ENCODE results near the gene PAX3. TPM values are rescaled to one million over a fixed set of nuclear protein-coding genes. Genes with fewer than 3 reads are reported as not detected.
"Not testable (repeated sequence)": the region's sequence is repeated elsewhere in the genome, so short reads cannot be mapped to it uniquely, and the experiment has no call there.

Gene PAX3
- total RNA-seq, 1 donor from 2014 or later, result not detected

- no peaks in the 10 kb centered on the region for H3K4me1 ChIP-seq
- H3K36me3 ChIP-seq, result no peaks in the 10 kb centered on the region
- no peak for DNase-seq (ENCODE audit: extremely low spot score in 2 of 2)
- H3K27ac ChIP-seq, result no peak overlapping the region
- TF ChIP-seq POLR2A (IDR thresholded peaks at IDR 0.05) (no peak), CTCF (IDR thresholded peaks at IDR 0.05) (no peak), POLR2AphosphoS5 (IDR thresholded peaks at IDR 0.05; ENCODE audit: insufficient read depth in 1 of 2, low read depth in 1 of 2) (no peak)
- no peak overlapping the region for H3K4me3 ChIP-seq
- H3K27me3 ChIP-seq, result no peaks in the 10 kb centered on the region
- intact Hi-C loops (cut with DNase I), result no loop called here
- no peaks in the 10 kb centered on the region for H3K9me3 ChIP-seq
Observed at GRCh38 chr2:222169346-222169745, 129.5 kb downstream of the PAX3 start.

- Histone ChIP-seq H3K27ac (no peak overlapping the region), H3K36me3 (no peaks in the 10 kb centered on the region), H3K4me3 (no peak overlapping the region), H3K4me1 (no peaks in the 10 kb centered on the region), H3K9me3 (no peaks in the 10 kb centered on the region), H3K27me3 (no peaks in the 10 kb centered on the region)
- no peak for TF ChIP-seq POLR2A (IDR thresholded peaks at IDR 0.05)
- no peak for TF ChIP-seq CTCF (IDR thresholded peaks at IDR 0.05)
- no peak for TF ChIP-seq POLR2AphosphoS5 (IDR thresholded peaks at IDR 0.05; ENCODE audit: insufficient read depth in 1 of 2, low read depth in 1 of 2)
- no peak for DNase-seq (ENCODE audit: extremely low spot score in 2 of 2)
- intact Hi-C loops (cut with DNase I), result no loop called here
Observed at GRCh38 chr2:222167762-222168161, 131.0 kb downstream of the PAX3 start.

GRCh38 chr2:222160944-222161343 lies 137.9 kb downstream of the PAX3 start:
- no peaks in the 10 kb centered on the region for H3K27me3 ChIP-seq
- H3K4me3 ChIP-seq, result no peak overlapping the region
- no peaks in the 10 kb centered on the region for H3K36me3 ChIP-seq
- DNase-seq (ENCODE audit: extremely low spot score in 2 of 2), result no peak
- no peaks in the 10 kb centered on the region for H3K9me3 ChIP-seq
- TF ChIP-seq CTCF (IDR thresholded peaks at IDR 0.05) (no peak), POLR2A (IDR thresholded peaks at IDR 0.05) (no peak)
- no peaks in the 10 kb centered on the region for H3K4me1 ChIP-seq
- no peak overlapping the region for H3K27ac ChIP-seq
- intact Hi-C loops (cut with DNase I), result no loop called here

GRCh38 chr2:222160125-222160524 lies 138.7 kb downstream of the PAX3 start:
- intact Hi-C loops (cut with DNase I), result no loop called here
- no peaks in the 10 kb centered on the region for H3K9me3 ChIP-seq
- H3K27me3 ChIP-seq, result no peaks in the 10 kb centered on the region
- TF ChIP-seq POLR2AphosphoS5 (IDR thresholded peaks at IDR 0.05; ENCODE audit: insufficient read depth in 1 of 2, low read depth in 1 of 2), result no peak
- no peak for TF ChIP-seq CTCF (IDR thresholded peaks at IDR 0.05)
- no peak for TF ChIP-seq POLR2A (IDR thresholded peaks at IDR 0.05)
- no peak overlapping the region for H3K27ac ChIP-seq
- no peak overlapping the region for H3K4me3 ChIP-seq
- H3K36me3 ChIP-seq, result no peaks in the 10 kb centered on the region
- H3K4me1 ChIP-seq, result no peaks in the 10 kb centered on the region
- no peak for DNase-seq (ENCODE audit: extremely low spot score in 2 of 2)

- Histone ChIP-seq H3K27me3 (no peaks in the 10 kb centered on the region), H3K27ac (no peak overlapping the region), H3K36me3 (no peaks in the 10 kb centered on the region), H3K4me1 (no peaks in the 10 kb centered on the region), H3K4me3 (no peak overlapping the region), H3K9me3 (no peaks in the 10 kb centered on the region)
- no peak for DNase-seq (ENCODE audit: extremely low spot score in 2 of 2)
- intact Hi-C loops (cut with DNase I), result no loop called here
- no peak for TF ChIP-seq POLR2AphosphoS5 (IDR thresholded peaks at IDR 0.05; ENCODE audit: insufficient read depth in 1 of 2, low read depth in 1 of 2)
- no peak for TF ChIP-seq CTCF (IDR thresholded peaks at IDR 0.05)
- TF ChIP-seq POLR2A (IDR thresholded peaks at IDR 0.05), result no peak
Observed at GRCh38 chr2:222159221-222159620, 139.6 kb downstream of the PAX3 start.

- H3K4me3 ChIP-seq; H3K27me3 ChIP-seq; H3K9me3 ChIP-seq; intact Hi-C loops (cut with DNase I); H3K27ac ChIP-seq; DNase-seq (ENCODE audit: extremely low spot score in 2 of 2); H3K4me1 ChIP-seq; H3K36me3 ChIP-seq: not testable (repeated sequence)
Observed at GRCh38 chr2:222155003-222155664, 143.7 kb downstream of the PAX3 start.

All from vagina (tissue), 2 donors.